ENCODE measurements around the gene EDC4.

GRCh38 chr16:67864594-67864993, 8.3 kb upstream of the EDC4 start:
- TF ChIP-seq BCL6 (CRISPR knock-in tag; IDR thresholded peaks at IDR 0.05) (no peak), CEBPB (IDR thresholded peaks at IDR 0.05; ENCODE audit: borderline replicate concordance, low read depth, low read length) (no peak), KLF16 (CRISPR knock-in tag; IDR thresholded peaks at IDR 0.05) (no peak), E2F5 (CRISPR knock-in tag; conservative IDR thresholded peaks at IDR 0.05) (no peak), ZFP91 (CRISPR knock-in tag; IDR thresholded peaks at IDR 0.05; ENCODE audit: borderline replicate concordance) (no peak), ARNTL (CRISPR knock-in tag; IDR thresholded peaks at IDR 0.05) (no peak), CTCF (CRISPR knock-in tag; IDR thresholded peaks at IDR 0.05) (no peak), PCBP1 (IDR thresholded peaks at IDR 0.05; ENCODE audit: borderline replicate concordance, low read depth, low read length) (no peak), MXI1 (IDR thresholded peaks at IDR 0.05; ENCODE audit: borderline replicate concordance, low read depth, low read length) (no peak), TRIM24 (CRISPR knock-in tag; IDR thresholded peaks at IDR 0.05) (no peak)
